Endodermal cell (in vitro differentiated cells): Measurements from ENCODE around the gene MOB1A. TPM values are rescaled to one million over a fixed set of nuclear protein-coding genes. Genes with fewer than 3 reads are reported as not detected.
"Not testable (repeated sequence)": the region's sequence is repeated elsewhere in the genome, so short reads cannot be mapped to it uniquely, and the experiment has no call there.

Experiments used
- DNase-seq: peaks from one replicate; pipeline ENCODE4 v3.0.0-alpha.2; 2017
- H3K27ac ChIP-seq: 2 replicates; pipeline ENCODE4 v1.5.1; 2013; ENCODE audit warnings: mild to moderate bottlenecking, low read depth, low read length, moderate library complexity
- H3K27me3 ChIP-seq: 2 replicates; pipeline ENCODE4 v1.6.1; 2013; ENCODE audit warnings: mild to moderate bottlenecking, low read length, moderate library complexity; ENCODE audit not compliant: insufficient read depth, control insufficient read depth, poor library complexity, severe bottlenecking
- H3K36me3 ChIP-seq: 2 replicates; pipeline ENCODE4 v1.7.0; 2013; ENCODE audit warnings: mild to moderate bottlenecking, low read length, moderate library complexity; ENCODE audit not compliant: control insufficient read depth, insufficient read depth
- H3K4me1 ChIP-seq: one replicate; pipeline ENCODE4 v1.7.0; 2013; ENCODE audit warnings: low read length; ENCODE audit not compliant: control insufficient read depth, insufficient read depth
- H3K4me3 ChIP-seq: 2 replicates; pipeline ENCODE4 v1.5.1; 2013; ENCODE audit warnings: mild to moderate bottlenecking, low read length, moderate library complexity
- H3K9ac ChIP-seq: 2 replicates; pipeline ENCODE4 v1.6.1; 2013; ENCODE audit warnings: mild to moderate bottlenecking, low read length, moderate library complexity; ENCODE audit not compliant: poor library complexity, severe bottlenecking; ENCODE audit errors: extremely low read depth
- H3K9me3 ChIP-seq: 2 replicates; pipeline ENCODE4 v1.6.1; 2013; ENCODE audit warnings: mild to moderate bottlenecking, low read length, moderate library complexity; ENCODE audit not compliant: control insufficient read depth
- H3K27ac Mint-ChIP-seq: 2 replicates; pipeline ENCODE4 v1.8.0; 2020; ENCODE audit warnings: mixed read lengths
- H3K27me3 Mint-ChIP-seq: 2 replicates; pipeline ENCODE4 v1.8.0; 2021; ENCODE audit warnings: mild to moderate bottlenecking, mixed read lengths; ENCODE audit not compliant: insufficient read depth
- H3K36me3 Mint-ChIP-seq: 2 replicates; pipeline ENCODE4 v1.8.0; 2020; ENCODE audit warnings: low read depth, mixed read lengths
- H3K4me1 Mint-ChIP-seq: 2 replicates; pipeline ENCODE4 v1.8.0; 2020; ENCODE audit warnings: mixed read lengths
- H3K4me3 Mint-ChIP-seq: 2 replicates; pipeline ENCODE4 v1.8.0; 2020; ENCODE audit warnings: mild to moderate bottlenecking, moderate library complexity, mixed read lengths
- H3K9me3 Mint-ChIP-seq: 2 replicates; pipeline ENCODE4 v1.8.0; 2020; ENCODE audit warnings: mild to moderate bottlenecking, mixed read lengths
- CTCF ChIP-seq: fragments of 200-600 bp; sonication (generic); conservative IDR thresholded peaks from 2 replicates; pipeline ENCODE4 v1.5.0; 2021; ENCODE audit warnings: antibody characterized with exemption, mild to moderate bottlenecking
- WGBS, 2 experiments: methylation state at CpG; one replicate each; pipeline versions ENCODE4 v1.1.5 to v1.1.7; 2013; ENCODE audit warnings: missing lambda C conversion rate in 2 of 2, mixed read lengths in 1 of 2; ENCODE audit not compliant: insufficient coverage in 1 of 2, insufficient read length in 1 of 2; 5-methylcytosine and 5-hydroxymethylcytosine counted together
- total RNA-seq, 2 donors: library from RNA; stranded (reverse); fragmentation: NEBNext Ultra II Directional in 1 of 2; extraction: Animal tissue kit (Norgen Biotek cat#: 25700) in 1 of 2; gene quantifications; 2 replicates in 1 of 2; 3 replicates in 1 of 2; pipeline ENCODE4 v1.2.1, GENCODE V29; 2021

Gene MOB1A
- total RNA-seq, 2 donors from 2014 or later = 92.3 to 125 TPM

GRCh38 chr2:74128206-74128605, 50.5 kb downstream of the MOB1A start:
- DNase-seq = peak; percentile 74
- Mint-ChIP-seq H3K36me3 (peaks cover 3% of the 10 kb centered on the region), H3K27ac (no peak overlapping the region), H3K4me3 (no peak overlapping the region), H3K4me1 (no peaks in the 10 kb centered on the region), H3K9me3 (peaks cover 9% of the 10 kb centered on the region), H3K27me3 (peaks cover 27% of the 10 kb centered on the region)
- no peak overlapping the region for H3K9ac ChIP-seq
- H3K4me3 ChIP-seq = no peak overlapping the region
- no peaks in the 10 kb centered on the region for H3K4me1 ChIP-seq
- 63 to 80% methylated on average over 1 to 3 of the region's 3 CpGs for WGBS, 2 experiments
- no peak overlapping the region for H3K27ac ChIP-seq
- H3K27me3 ChIP-seq = peaks cover 12% of the 10 kb centered on the region
- no peaks in the 10 kb centered on the region for H3K36me3 ChIP-seq
- H3K9me3 ChIP-seq = peaks cover 1% of the 10 kb centered on the region
- peak; percentile 75 for TF ChIP-seq CTCF

GRCh38 chr2:74123955-74124354, 54.7 kb downstream of the MOB1A start:
- H3K9ac ChIP-seq, H3K36me3 Mint-ChIP-seq, H3K4me1 ChIP-seq, H3K27ac Mint-ChIP-seq, H3K36me3 ChIP-seq, DNase-seq, H3K4me3 ChIP-seq, H3K4me3 Mint-ChIP-seq, H3K4me1 Mint-ChIP-seq, H3K27ac ChIP-seq: not testable (repeated sequence)
- H3K9me3 Mint-ChIP-seq = peaks cover 39% of the 10 kb centered on the region
- WGBS, 2 experiments = 94% methylated on average over 26 of the region's 29 CpGs; no CpG with 5 or more reads in 1 of the 2 experiments
- peaks cover 27% of the 10 kb centered on the region for H3K9me3 ChIP-seq
- H3K27me3 ChIP-seq = peaks cover 15% of the 10 kb centered on the region
- peaks cover 51% of the 10 kb centered on the region for H3K27me3 Mint-ChIP-seq

- not testable (repeated sequence) for H3K4me3 Mint-ChIP-seq, DNase-seq, H3K9ac ChIP-seq, H3K4me1 ChIP-seq, H3K36me3 ChIP-seq, H3K27ac ChIP-seq, H3K27ac Mint-ChIP-seq, H3K4me1 Mint-ChIP-seq, H3K36me3 Mint-ChIP-seq
- Mint-ChIP-seq H3K27me3 (peaks cover 62% of the 10 kb centered on the region), H3K9me3 (peaks cover 40% of the 10 kb centered on the region)
- H3K27me3 ChIP-seq = peaks cover 16% of the 10 kb centered on the region
- peaks cover 27% of the 10 kb centered on the region for H3K9me3 ChIP-seq
- whole genome bisulfite sequencing, 2 experiments = 96 to 100% methylated on average over 1 of the region's 1 CpG
- peak overlapping the region; percentile 35 for H3K4me3 ChIP-seq
These were observed 56.8 kb downstream of the MOB1A start for GRCh38 chr2:74121846-74122245.

- Mint-ChIP-seq H3K27me3 (peaks cover 66% of the 10 kb centered on the region), H3K9me3 (peaks cover 40% of the 10 kb centered on the region), H3K4me3 (peak overlapping the region; percentile 70), H3K36me3 (peaks cover 8% of the 10 kb centered on the region), H3K27ac (peak overlapping the region; percentile 83), H3K4me1 (no peaks in the 10 kb centered on the region)
- WGBS, 2 experiments = 13 to 28% methylated on average over 17 to 59 of the region's 59 CpGs
- Histone ChIP-seq H3K9me3 (peaks cover 27% of the 10 kb centered on the region), H3K4me3 (peak overlapping the region; percentile 84), H3K36me3 (no peaks in the 10 kb centered on the region), H3K4me1 (no peaks in the 10 kb centered on the region), H3K9ac (peak overlapping the region; percentile 54), H3K27me3 (peaks cover 29% of the 10 kb centered on the region), H3K27ac (peak overlapping the region; percentile 40)
- peak; percentile 70 for TF ChIP-seq CTCF
- peak; percentile 95 for DNase-seq
These were observed 58.5 kb downstream of the MOB1A start for GRCh38 chr2:74119912-74120825.
